ENCODE results near the gene PEX19.

DNA sequence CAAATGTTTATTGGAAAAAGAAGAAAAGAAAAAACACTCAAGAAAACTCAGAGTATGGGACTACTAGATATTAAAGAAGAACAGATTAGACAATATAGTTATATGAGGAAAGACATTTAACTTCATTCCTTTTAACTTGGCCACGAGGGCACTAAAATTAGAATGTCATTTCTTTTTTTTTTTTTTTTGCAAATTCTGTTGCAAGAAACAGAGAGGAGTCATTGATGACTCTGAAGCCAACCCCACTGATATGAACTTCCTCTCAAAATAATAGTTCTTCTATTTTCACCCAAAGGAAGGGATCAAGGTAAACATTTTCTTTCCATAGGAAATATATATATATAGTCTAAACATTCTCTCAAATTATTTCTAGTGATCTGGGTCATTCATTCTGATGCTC is 24.6 kb upstream of the PEX19 start:
- no peak for TF ChIP-seq POLR2AphosphoS5 (IDR thresholded peaks at IDR 0.05; ENCODE audit: low read depth, low read length)
- no peak for TF ChIP-seq POLR2A (IDR thresholded peaks at IDR 0.05; ENCODE audit: low read depth, low read length)
- no peak for TF ChIP-seq TAF1 (IDR thresholded peaks at IDR 0.05; ENCODE audit: borderline replicate concordance, low read depth, low read length)
